OCI-LY3 (cell line): Measurements from ENCODE around the gene CFAP410.

Experiments used
- CTCF ChIP-seq: fragments of 200-600, 300-600 bp; sonication (generic); IDR thresholded peaks from 2 replicates; pipeline ENCODE4 v1.5.1; 2014; ENCODE audit warnings: antibody characterized with exemption, low read length, low read depth
- EZH2phosphoT487 ChIP-seq: fragments of 200-600 bp; shearing (Covaris generic); IDR thresholded peaks from 2 replicates; pipeline ENCODE4 v1.6.1; 2018; ENCODE audit warnings: antibody characterized with exemption, mixed run types, low read depth

GRCh38 chr21:44316277-44316900, 22.8 kb downstream of the CFAP410 start:
- no peak for TF ChIP-seq CTCF
- TF ChIP-seq EZH2phosphoT487: no peak
